IMR-90 (cell line): ENCODE data around the gene MOV10. TPM values are rescaled to one million over a fixed set of nuclear protein-coding genes. Genes with fewer than 3 reads are reported as not detected.
"Not testable (repeated sequence)": the region's sequence is repeated elsewhere in the genome, so short reads cannot be mapped to it uniquely, and the experiment has no call there.

Experiments
- ATAC-seq: fragments of 200-7000 bp; cut with Tn5 transposase; 2 replicates; pipeline ENCODE4 v1.9.1; 2020; ENCODE audit warnings: low read depth, mild to moderate bottlenecking, moderate library complexity
- BruUV-seq: library from RNA; stranded (reverse); fragments of 400-500 nt; replicated peaks from 2 replicates; lab custom pipeline; 2021; lab: Mats Ljungman, UMichigan
- CTCF ChIA-PET: fragments of 300-600 bp; formaldehyde crosslinking; extraction: SDS; loops from one replicate; lab custom pipeline; 2021; ENCODE audit warnings: antibody characterized with exemption; lab: Yijun Ruan, JAX
- POLR2A ChIA-PET: fragments of 300-600 bp; sonication (Branson Sonifier 250); formaldehyde crosslinking; loops from one replicate; lab custom pipeline; 2022; ENCODE audit warnings: antibody characterized with exemption; ENCODE audit not compliant: unreplicated experiment; lab: Charles Lee
- DNase-seq: peaks from one replicate; pipeline ENCODE4 v3.0.0; 2013
- H2AFZ ChIP-seq: replicated peaks from 2 replicates; pipeline ENCODE3; 2013; ENCODE audit warnings: low read length, mild to moderate bottlenecking; ENCODE audit not compliant: poor library complexity
- H2AK5ac ChIP-seq: 2 replicates; pipeline ENCODE4 v1.6.1; 2013; ENCODE audit warnings: low read depth, low read length, inconsistent platforms
- H2AK9ac ChIP-seq: replicated peaks from 2 replicates; pipeline ENCODE3; 2013; ENCODE audit warnings: mild to moderate bottlenecking, low read depth, low read length, moderate library complexity; ENCODE audit not compliant: poor library complexity
- H2BK120ac ChIP-seq: 2 replicates; pipeline ENCODE4 v1.6.1; 2013; ENCODE audit warnings: low read depth, low read length, inconsistent platforms
- H2BK15ac ChIP-seq: 3 replicates; pipeline ENCODE4 v1.6.1; 2013; ENCODE audit warnings: low read depth, low read length, inconsistent platforms
- H2BK20ac ChIP-seq: 2 replicates; pipeline ENCODE4 v1.6.1; 2013; ENCODE audit warnings: low read depth, mild to moderate bottlenecking, inconsistent platforms, low read length, moderate library complexity
- H2BK5ac ChIP-seq: 2 replicates; pipeline ENCODE4 v1.6.1; 2013; ENCODE audit warnings: mild to moderate bottlenecking, low read depth, low read length, inconsistent platforms; ENCODE audit not compliant: poor library complexity, severe bottlenecking
- H3K14ac ChIP-seq: replicated peaks from 2 replicates; pipeline ENCODE4 v1.6.1; 2013; ENCODE audit warnings: low read depth, low read length, inconsistent platforms
- H3K18ac ChIP-seq: 2 replicates; pipeline ENCODE4 v1.6.1; 2013; ENCODE audit warnings: low read depth, low read length, control low read depth
- H3K23ac ChIP-seq: 2 replicates; pipeline ENCODE4 v1.6.1; 2013; ENCODE audit warnings: low read depth, low read length, inconsistent platforms
- H3K27ac ChIP-seq: 2 replicates; pipeline ENCODE4 v1.5.1; 2013; ENCODE audit warnings: mild to moderate bottlenecking, control low read depth, low read length; ENCODE audit not compliant: insufficient read depth
- H3K27me3 ChIP-seq: 2 replicates; pipeline ENCODE4 v1.6.1; 2013; ENCODE audit warnings: low read length; ENCODE audit not compliant: control insufficient read depth, insufficient read depth
- H3K36me3 ChIP-seq: 2 replicates; pipeline ENCODE4 v1.6.1; 2013; ENCODE audit warnings: low read length, mixed read lengths; ENCODE audit not compliant: control insufficient read depth, insufficient read depth
- H3K4ac ChIP-seq: 2 replicates; pipeline ENCODE4 v1.6.1; 2013; ENCODE audit warnings: low read depth, low read length, inconsistent platforms
- H3K4me1 ChIP-seq: 2 replicates; pipeline ENCODE4 v1.6.1; 2013; ENCODE audit warnings: low read length, mixed read lengths; ENCODE audit not compliant: control insufficient read depth, insufficient read depth
- H3K4me2 ChIP-seq: 2 replicates; pipeline ENCODE4 v1.6.1; 2013; ENCODE audit warnings: low read depth, mild to moderate bottlenecking, control low read depth, low read length, moderate library complexity
- H3K4me3 ChIP-seq: 2 replicates; pipeline ENCODE4 v1.5.1; 2013; ENCODE audit warnings: low read depth, mild to moderate bottlenecking, control low read depth, low read length, moderate library complexity; ENCODE audit not compliant: insufficient read depth
- H3K56ac ChIP-seq: 2 replicates; pipeline ENCODE4 v1.6.1; 2013; ENCODE audit warnings: low read length, inconsistent platforms; ENCODE audit not compliant: insufficient read depth; ENCODE audit errors: extremely low read depth
- H3K79me1 ChIP-seq, 2 experiments: 2 replicates each; pipeline ENCODE4 v1.6.1; 2013; ENCODE audit warnings: low read length in 2 of 2, inconsistent platforms in 1 of 2, low read depth in 1 of 2
- H3K9ac ChIP-seq: 2 replicates; pipeline ENCODE4 v1.6.1; 2013; ENCODE audit warnings: low read depth, low read length, control low read depth
- H3K9me1 ChIP-seq: 2 replicates; pipeline ENCODE4 v1.6.1; 2013; ENCODE audit warnings: low read length, inconsistent platforms; ENCODE audit not compliant: insufficient read depth
- H3K9me3 ChIP-seq: 2 replicates; pipeline ENCODE4 v1.6.1; 2013; ENCODE audit warnings: low read length; ENCODE audit not compliant: control insufficient read depth, insufficient read depth
- H4K20me1 ChIP-seq: 2 replicates; pipeline ENCODE4 v1.6.1; 2013; ENCODE audit warnings: low read length, inconsistent platforms; ENCODE audit not compliant: insufficient read depth
- H4K5ac ChIP-seq: 2 replicates; pipeline ENCODE4 v1.6.1; 2013; ENCODE audit warnings: mild to moderate bottlenecking, low read depth, low read length, control low read depth
- H4K8ac ChIP-seq, 2 experiments: 2 replicates each; pipeline ENCODE4 v1.6.1; 2013; ENCODE audit warnings: low read depth in 2 of 2, low read length in 2 of 2, control low read depth in 1 of 2, inconsistent platforms in 1 of 2
- H4K91ac ChIP-seq: 2 replicates; pipeline ENCODE4 v1.6.1; 2013; ENCODE audit warnings: low read depth, low read length, inconsistent platforms; ENCODE audit not compliant: insufficient read depth
- WGBS, 2 experiments: methylation state at CpG; one replicate each; pipeline versions ENCODE4 v1.1.5 to v1.1.7; 2013; ENCODE audit warnings: missing lambda C conversion rate in 2 of 2; ENCODE audit not compliant: insufficient read length in 1 of 2; ENCODE audit errors: extremely low coverage in 2 of 2; 5-methylcytosine and 5-hydroxymethylcytosine counted together
- dilution Hi-C: fragments of 300-500 bp; cut with HindIII; formaldehyde crosslinking; loops from one replicate; pipeline ENCODE4 v1.14.3; 2018; ENCODE audit warnings: low sequenced_read_pairs; ENCODE audit not compliant: unreplicated experiment
- in situ Hi-C: fragments of 300-500 bp; cut with MboI; formaldehyde crosslinking; loops from 3 replicates; pipeline ENCODE4 v1.14.3; 2019; ENCODE audit warnings: low sequenced_read_pairs, inconsistent platforms, mixed read lengths
- intact Hi-C: fragments of 100-400 bp; cut with micrococcal nuclease; formaldehyde crosslinking; loops from 2 replicates; pipeline ENCODE4 v1.10.0; 2022
- polyA plus RNA-seq, 3 experiments: library from polyadenylated mRNA; depleted of rRNA; stranded (reverse); fragments of >200 nt; gene quantifications; 2 replicates each; pipeline ENCODE4 v1.2.3, GENCODE V29; 2012; ENCODE audit warnings: low replicate concordance in 1 of 3
- total RNA-seq: library from RNA; depleted of rRNA; stranded (reverse); fragments of >200 nt; gene quantifications from 2 replicates; pipeline ENCODE4 v1.2.3, GENCODE V29; 2012

The MOV10 gene
- total and polyA plus RNA-seq, 2 of the 4 experiments (the other 2 are of a cell fraction) = 36.7 to 103 TPM

DNA sequence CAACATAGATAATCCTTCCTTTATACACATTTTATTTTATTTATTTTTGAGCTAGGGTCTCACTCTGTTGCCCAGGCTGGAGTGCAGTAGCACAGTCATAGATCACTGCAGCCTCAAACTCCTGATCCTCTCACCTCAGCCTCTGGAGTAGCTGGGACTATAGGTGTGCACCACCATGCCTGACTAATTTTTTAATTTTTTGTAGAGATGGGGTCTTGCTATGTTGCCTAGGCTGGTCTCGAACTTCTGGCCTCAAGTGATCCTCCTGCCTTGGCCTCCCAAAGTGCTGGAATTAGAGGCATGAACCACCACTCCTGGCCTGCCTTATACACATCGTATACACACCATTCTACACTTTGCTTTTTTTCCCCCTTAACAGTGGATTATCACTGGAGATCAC lies 46.8 kb downstream of the MOV10 start:
- H3K23ac ChIP-seq, H3K4me2 ChIP-seq, H3K4ac ChIP-seq, ATAC-seq, H2AK9ac ChIP-seq, H3K4me1 ChIP-seq, H3K36me3 ChIP-seq, H4K8ac ChIP-seq, DNase-seq, H4K20me1 ChIP-seq, intact Hi-C loops, H3K79me1 ChIP-seq, dilution Hi-C loops, H2BK15ac ChIP-seq, H2BK120ac ChIP-seq, H2AK5ac ChIP-seq, H3K18ac ChIP-seq, BruUV-seq, H3K14ac ChIP-seq, H2BK20ac ChIP-seq, H4K91ac ChIP-seq, H3K9me3 ChIP-seq, H3K27me3 ChIP-seq, POLR2A ChIA-PET, H3K27ac ChIP-seq, H3K9me1 ChIP-seq, H2AFZ ChIP-seq, H3K4me3 ChIP-seq, H3K56ac ChIP-seq, H3K9ac ChIP-seq, H4K5ac ChIP-seq, H2BK5ac ChIP-seq: not testable (repeated sequence)
- WGBS, 2 experiments = 100% methylated on average over 1 of the region's 2 CpGs; no CpG with 5 or more reads in 1 of the 2 experiments
- CTCF ChIA-PET = interaction anchor here (1.0 to 1.4 kb wide), 3 partner anchors 23 to 321 kb away, joined by 4 to 8 read pairs (median 5); no protein-coding TSS in a partner anchor
- in situ Hi-C loops = loop anchor here (10.0 to 25.0 kb wide), 2 partner anchors 324 to 966 kb away; no protein-coding TSS in a partner anchor
